Measurements from ENCODE around the gene SLC22A31. TPM values are rescaled to one million over a fixed set of nuclear protein-coding genes. Genes with fewer than 3 reads are reported as not detected.
"Not testable (repeated sequence)": the region's sequence is repeated elsewhere in the genome, so short reads cannot be mapped to it uniquely, and the experiment has no call there.

The SLC22A31 gene
- total RNA-seq (2014; rRNA removed; shearing (Covaris generic); ENCODE audit: low replicate concordance) = not detected in 2 replicates

DNA sequence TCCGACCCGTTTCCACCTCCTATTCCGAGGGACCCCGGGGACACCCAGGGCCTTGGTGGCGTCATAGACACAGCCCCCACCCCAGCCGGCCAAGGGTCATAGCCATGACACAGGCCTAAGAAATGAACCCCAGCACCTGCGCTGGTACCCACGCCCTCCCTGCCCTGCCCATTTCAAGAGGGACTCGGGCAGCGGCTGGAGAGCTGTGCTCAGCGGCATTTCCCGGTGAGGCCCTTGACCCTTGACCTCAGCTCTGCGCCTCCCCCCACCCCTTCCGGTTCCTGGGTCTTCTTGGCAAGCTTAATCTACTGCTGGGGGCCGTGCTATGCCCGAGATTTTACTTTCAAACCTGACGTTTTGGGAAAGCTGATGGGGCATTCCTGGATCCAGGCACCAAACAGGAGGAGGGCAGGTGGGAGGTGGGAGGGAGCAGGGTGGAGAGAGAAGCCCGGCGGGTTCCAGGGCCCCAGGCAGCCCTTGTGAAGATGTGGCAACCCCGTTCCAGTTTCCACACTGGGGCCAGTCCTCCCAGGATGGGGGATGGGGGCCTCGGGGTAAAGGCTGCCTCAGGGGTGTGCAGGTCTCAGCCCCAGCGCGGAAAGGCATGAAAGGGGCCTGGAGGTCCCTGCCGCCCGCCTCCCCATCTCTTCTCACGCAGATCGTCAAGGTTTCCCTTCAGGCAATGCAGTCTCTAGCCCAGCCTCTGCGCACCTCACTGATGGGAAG, at the start of gene SLC22A31:
SLC22A31 (minus strand) TSS at position 414 of the 726 bp plus-strand sequence; CDS start at position 378, 36 bp downstream.
- DNase-seq (ENCODE audit: low read depth) = no peak
- in situ Hi-C loops (cut with HindIII; ENCODE audit: low pct_unique_long_range_greater_than_20kb, low sequenced_read_pairs) = no loop called here

DNA sequence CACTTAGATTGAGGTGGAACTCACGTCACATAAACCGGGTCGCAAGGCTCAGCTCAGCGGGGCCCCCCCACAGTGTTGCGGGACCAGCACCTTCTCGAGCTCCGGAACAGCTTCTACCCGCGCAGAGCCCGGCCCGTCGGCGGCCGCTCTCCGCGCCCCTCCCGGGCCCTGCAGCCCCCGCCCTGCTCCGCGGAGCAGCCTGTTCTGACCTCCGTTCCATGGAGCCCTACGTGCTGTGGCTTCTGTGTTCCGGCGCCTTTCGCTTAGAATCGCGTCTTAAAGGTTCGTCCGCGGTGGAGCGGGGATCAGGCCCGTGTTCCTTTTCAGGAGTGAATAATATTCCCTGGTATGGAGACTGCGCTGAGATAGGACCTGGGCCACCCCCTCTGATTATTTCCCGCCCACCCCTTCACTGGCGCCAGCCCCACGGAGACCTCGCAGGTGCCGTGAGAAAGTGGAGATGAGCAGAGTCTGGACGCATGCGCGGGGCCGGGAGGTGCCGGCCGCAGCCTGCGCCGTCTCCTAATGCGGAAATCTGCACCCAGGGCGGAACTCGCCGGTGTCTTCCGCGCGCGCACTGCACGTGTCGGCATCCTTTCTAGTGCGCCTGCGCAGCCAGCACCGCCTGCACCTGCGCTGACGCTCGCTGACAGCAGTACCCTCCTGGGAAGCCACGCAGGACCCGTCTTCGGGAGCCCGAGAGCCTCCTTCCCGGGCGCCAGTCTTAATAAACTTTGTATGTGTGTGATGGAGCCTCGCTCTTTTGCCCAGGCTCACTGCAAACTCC, 48.1 kb upstream of the SLC22A31 start:
- in situ Hi-C loops (cut with HindIII; ENCODE audit: low pct_unique_long_range_greater_than_20kb, low sequenced_read_pairs) = no loop called here
- DNase-seq (ENCODE audit: low read depth) = no peak

DNA sequence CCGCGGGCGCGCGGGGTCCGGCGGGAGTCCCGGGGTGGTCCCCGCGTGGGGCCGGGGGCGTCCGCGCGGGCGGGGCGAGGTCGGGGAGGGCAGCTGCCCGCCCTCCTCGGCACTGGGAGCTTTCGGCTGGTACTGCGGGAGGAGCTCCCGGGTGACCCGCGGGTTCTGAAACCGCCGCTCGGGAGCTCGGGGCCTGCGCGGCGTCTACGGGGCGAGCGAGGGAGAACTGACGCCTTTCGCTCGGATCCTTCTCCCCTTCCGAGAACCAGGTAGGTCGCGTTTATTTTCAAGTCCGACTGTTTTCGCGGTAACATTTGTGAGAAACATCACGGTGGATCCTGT, 47.4 kb upstream of the SLC22A31 start:
- DNase-seq (ENCODE audit: low read depth); in situ Hi-C loops (cut with HindIII; ENCODE audit: low pct_unique_long_range_greater_than_20kb, low sequenced_read_pairs): not testable (repeated sequence)

DNA sequence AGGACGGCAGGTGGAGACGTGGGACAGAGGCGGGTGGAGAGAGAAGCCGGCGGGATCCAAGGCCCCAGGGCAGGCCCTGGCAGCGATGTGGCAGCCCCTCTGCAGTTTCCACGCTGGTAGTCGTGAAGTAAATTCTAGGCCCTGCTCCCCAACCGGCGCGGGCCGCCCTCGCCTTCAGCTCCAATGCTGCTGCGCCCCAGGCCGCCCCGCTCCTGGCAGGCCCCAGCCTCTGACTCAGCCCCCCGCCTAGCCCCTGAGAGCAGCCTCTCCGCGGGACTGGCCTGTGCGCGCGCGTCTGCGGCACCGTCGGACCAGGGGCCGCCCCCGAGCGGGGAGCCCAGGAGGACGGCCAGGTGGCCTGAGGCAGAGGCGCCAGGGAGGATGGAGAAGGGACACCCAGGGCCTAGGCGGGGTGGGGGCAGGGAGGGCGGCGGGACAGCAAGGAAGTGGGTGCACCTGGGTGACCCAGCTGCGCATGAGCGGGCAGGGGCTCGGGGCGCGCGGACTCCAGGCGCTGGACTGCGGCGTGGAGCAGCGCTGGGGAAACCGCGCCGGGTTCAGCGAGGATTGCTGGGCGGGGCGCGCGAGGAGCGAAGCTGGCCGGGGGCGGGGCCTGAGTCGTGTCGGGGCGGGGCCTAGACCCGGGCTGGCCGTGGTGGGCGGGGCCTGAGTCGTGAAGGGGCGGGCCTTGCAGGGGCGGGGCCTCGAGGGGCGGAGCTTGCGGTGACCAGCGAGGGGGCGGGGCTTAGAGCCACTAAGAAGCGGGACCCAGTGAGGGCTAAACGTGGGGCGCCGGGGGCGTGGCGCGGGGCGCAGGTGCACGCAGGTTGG, 46.8 kb upstream of the SLC22A31 start:
- peak; percentile 31 for DNase-seq (ENCODE audit: low read depth)

DNA sequence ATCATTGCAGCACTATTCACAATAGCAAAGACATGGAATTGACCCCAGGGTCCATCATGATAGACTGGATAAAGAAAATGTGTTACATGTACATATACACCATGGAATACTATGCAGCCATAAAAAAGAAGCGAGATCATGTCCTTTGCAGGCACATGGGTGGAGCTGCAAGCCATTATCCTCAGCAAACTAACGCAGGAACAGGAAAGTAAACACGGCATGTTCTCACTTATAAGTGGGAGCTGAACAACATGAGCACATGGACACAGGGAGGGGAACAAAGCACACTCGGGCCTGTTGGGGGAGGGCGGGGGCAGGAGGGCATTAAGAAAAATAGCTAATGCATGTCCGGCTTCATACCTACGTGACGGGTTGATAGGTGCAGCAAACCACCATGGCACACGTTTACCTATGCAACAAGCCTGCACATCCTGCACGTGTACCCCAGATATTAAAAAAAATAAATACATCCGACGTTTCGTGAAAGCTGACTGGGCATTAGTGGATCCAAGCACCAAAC, 46.1 kb upstream of the SLC22A31 start:
- no peak for DNase-seq (ENCODE audit: low read depth)
- in situ Hi-C loops (cut with HindIII; ENCODE audit: low pct_unique_long_range_greater_than_20kb, low sequenced_read_pairs) = no loop called here

More for the DNA sequence above, 46.8 kb upstream of the SLC22A31 start:
- in situ Hi-C loops (cut with HindIII; ENCODE audit: low pct_unique_long_range_greater_than_20kb, low sequenced_read_pairs) = no loop called here

DNA sequence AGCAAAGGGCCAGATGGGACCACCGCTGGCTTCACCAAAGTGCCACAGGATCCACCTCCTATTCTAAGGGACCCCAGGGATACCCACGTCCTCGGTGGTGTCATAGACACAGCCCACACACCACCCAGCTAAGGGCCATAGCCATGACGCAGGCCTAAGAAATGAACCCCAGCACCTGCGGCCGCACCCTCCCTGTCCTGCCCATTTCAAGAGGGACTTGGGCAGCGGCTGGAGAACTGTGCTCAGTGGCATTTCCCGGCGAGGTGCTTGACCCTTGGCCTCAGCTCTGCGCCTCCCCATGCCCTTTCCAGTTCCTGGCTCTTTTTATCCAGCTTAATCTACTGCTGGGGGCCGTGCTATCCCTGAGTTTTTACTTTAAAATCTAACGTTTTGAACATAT, 44.4 kb upstream of the SLC22A31 start:
- no peak for DNase-seq (ENCODE audit: low read depth)
- in situ Hi-C loops (cut with HindIII; ENCODE audit: low pct_unique_long_range_greater_than_20kb, low sequenced_read_pairs) = no loop called here

DNA sequence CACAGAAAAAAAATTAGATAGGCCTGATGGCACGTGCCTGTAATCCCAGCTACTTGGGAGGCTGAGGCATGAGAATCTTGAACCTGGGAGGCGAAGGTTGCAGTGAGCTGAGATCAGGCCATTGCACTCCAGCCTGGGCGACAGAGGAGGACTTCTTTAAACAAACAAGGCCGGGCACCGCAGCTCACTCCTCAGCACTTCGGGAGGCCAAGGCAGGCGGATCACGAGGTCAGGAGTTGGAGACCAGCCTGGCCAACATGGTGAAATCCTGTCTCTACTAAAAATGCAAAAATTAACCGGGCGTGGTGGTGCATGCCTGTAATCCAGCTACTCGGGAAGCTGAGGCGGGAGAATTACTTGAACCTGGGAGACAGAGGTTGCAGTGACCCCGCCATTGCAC, 43.9 kb upstream of the SLC22A31 start:
- in situ Hi-C loops (cut with HindIII; ENCODE audit: low pct_unique_long_range_greater_than_20kb, low sequenced_read_pairs); DNase-seq (ENCODE audit: low read depth): not testable (repeated sequence)

DNA sequence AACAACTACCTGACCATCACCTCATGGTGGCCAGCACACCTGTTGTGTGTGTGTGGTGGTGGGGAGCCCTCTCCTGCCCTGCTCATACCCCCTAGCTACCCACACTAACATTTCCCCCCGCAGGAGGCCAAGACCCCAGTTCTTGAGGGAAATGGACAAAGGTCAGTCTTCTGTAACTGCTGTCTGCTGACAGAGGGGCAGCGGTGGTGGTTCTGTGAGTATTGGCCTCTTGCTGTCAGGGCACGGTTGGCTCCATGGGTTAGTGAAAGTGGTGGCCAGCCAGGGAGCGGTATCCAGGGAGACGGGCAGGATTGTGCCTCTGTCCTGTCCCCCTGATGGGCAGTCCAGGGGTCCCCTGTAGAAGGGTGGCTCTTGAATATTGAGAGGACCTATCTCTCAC, 43.3 kb upstream of the SLC22A31 start:
- DNase-seq (ENCODE audit: low read depth) = no peak
- in situ Hi-C loops (cut with HindIII; ENCODE audit: low pct_unique_long_range_greater_than_20kb, low sequenced_read_pairs) = no loop called here

DNA sequence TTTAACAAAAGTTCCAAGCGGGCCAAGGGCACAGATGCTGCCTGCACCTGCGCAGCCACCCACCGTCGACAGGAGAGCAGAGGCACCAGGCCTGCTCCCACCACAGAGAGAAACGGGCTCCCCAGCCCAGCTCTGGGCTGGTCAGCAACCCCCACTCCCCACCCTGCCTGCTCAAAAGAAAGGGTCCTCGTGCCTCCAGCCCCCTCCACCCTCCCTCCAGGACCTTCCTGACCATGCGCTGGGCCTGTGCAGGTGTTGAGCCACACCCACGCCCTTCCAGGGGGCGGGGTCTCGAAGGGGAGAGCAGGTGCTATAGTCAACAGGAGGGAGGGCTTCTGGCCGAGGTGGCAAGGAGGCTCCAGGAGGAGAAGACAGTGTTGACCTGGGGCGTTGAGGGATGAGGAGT, 42.5 kb upstream of the SLC22A31 start:
- DNase-seq (ENCODE audit: low read depth) = no peak
- in situ Hi-C loops (cut with HindIII; ENCODE audit: low pct_unique_long_range_greater_than_20kb, low sequenced_read_pairs) = no loop called here

DNA sequence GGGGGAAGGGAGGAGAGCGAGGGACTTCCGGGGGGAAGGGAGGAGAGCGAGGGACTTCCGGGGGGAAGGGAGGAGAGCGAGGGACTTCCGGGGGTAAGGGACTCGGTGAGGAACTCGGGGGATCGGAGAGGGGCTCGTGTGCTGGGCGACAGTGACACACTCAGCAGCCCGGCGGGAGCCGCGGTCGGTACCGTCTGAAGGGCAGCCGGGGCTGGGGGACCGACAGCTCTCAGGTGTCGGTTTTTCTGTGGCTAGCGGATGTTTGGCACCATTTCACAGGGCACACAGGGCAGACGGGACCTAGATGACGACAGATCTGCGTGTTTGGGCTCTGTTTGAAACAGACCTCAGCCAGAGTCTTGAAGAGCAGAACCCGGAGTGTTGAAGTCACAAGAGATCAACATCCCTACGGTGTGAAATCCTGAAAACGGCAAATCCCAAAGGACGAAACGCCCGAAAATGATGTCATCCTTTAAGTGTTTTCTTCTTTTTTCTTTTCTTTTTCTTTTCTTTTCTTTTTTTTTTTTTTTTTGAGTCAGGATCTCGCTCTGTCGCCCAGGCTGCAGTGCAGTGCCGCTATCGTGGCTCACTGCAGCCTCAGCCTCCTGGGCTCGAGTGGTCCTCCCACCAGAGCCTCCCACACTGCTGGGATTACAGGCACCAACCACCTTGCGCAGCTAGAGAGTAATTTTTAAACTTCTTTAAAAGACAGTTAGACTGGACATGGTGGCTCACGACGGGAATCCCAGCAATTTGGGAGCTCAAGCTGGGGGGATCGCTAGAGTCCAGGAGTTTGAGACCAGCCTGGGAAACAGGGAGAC, 41.1 kb upstream of the SLC22A31 start:
- in situ Hi-C loops (cut with HindIII; ENCODE audit: low pct_unique_long_range_greater_than_20kb, low sequenced_read_pairs) = no loop called here
- peak; percentile 78 for DNase-seq (ENCODE audit: low read depth)

DNA sequence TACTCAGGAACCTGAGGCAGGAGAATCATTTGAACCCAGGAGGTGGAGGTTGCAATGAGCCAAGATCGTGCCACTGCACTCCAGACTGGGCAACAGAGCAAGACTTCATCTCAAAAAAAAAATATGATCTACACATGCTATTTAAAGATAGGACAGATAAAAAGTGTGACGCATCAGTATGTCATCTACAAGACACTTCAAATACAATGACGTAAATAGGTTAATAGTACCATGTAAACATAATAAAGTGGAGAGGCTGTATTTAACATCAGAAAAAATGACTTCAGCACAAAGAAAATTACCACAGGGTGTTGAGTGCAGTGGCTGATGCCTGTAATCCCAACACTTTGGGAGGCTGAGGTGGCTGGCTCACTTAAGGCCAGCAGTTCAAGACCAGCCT, 37.4 kb upstream of the SLC22A31 start:
- DNase-seq (ENCODE audit: low read depth) = no peak
- in situ Hi-C loops (cut with HindIII; ENCODE audit: low pct_unique_long_range_greater_than_20kb, low sequenced_read_pairs) = no loop called here

DNA sequence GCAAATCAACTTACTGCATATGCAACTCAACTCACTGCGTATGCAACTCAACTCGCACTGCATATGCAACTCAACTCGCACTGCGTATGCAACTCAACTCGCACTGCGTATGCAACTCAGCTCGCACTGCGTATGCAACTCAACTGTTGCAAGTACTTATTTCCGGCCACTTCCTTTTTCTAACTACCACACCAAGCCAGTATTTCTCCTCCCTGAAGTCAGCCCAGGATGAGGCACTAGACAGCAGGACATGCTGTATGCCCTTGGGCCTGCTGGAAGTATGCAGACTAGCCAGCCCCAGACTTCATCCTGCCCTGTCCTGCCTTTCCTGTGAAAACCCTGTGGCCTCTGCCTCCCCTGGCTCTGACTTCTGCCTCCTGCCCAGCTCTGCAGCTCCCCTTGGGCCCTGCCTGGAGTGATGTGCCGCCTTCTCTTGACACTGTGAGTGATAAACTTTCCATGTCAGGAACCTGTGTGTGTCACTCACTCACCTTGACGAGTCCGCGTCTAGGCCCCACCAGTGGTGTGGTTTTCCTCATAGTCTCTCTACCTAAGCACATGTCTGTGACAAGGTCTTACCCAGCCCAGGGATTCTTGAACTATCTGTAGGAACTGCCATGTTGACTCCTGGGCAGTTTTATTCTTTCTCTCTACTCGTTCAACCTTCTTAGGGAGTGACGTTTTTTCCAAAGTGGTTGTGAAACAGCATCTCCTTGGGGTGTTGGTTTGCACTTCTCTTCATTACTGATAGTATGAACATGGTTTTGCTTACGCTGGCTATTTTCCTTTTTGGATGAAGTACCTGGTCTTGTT, 33.5 kb upstream of the SLC22A31 start:
- in situ Hi-C loops (cut with HindIII; ENCODE audit: low pct_unique_long_range_greater_than_20kb, low sequenced_read_pairs) = no loop called here
- no peak for DNase-seq (ENCODE audit: low read depth)

DNA sequence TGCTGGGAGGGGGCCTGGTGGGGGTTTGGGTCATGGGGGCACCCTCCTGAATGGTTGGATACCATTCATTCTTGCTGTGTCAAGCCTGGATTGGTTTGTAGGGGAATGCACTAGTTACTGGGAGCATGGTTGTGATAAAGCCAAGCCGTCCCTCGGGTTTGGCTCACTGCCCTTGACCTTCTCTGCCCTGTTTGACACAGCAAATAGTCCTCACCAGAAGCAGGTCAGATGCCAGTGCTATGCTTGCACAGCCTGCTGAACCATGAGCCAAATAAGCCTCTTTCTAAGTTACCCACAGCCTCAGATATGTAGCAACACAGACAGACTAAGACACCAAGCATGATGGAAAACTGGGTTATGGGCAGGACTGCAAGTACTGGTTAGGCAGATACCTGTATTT, 31.8 kb upstream of the SLC22A31 start:
- in situ Hi-C loops (cut with HindIII; ENCODE audit: low pct_unique_long_range_greater_than_20kb, low sequenced_read_pairs) = no loop called here
- DNase-seq (ENCODE audit: low read depth) = no peak

DNA sequence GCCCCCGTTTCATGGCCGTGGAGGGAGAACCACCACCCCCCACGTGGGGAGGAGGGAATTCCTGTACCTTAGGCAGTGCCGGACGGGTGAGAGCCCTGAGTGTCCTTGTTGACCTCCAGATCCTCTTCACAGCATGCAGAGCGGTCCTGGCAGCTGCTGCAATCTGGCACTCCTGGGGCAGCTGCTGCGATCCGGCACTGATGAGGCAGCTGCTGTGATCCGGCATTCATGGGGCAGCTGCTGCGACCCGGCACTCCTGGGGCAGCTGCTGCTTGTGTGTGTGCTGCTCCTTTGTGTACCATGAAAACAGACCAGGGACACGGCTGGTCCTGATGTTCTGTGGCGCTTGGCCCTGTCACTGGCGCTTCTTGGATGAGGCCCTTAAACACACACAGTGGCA, 29.9 kb upstream of the SLC22A31 start:
- in situ Hi-C loops (cut with HindIII; ENCODE audit: low pct_unique_long_range_greater_than_20kb, low sequenced_read_pairs) = no loop called here
- DNase-seq (ENCODE audit: low read depth) = no peak

DNA sequence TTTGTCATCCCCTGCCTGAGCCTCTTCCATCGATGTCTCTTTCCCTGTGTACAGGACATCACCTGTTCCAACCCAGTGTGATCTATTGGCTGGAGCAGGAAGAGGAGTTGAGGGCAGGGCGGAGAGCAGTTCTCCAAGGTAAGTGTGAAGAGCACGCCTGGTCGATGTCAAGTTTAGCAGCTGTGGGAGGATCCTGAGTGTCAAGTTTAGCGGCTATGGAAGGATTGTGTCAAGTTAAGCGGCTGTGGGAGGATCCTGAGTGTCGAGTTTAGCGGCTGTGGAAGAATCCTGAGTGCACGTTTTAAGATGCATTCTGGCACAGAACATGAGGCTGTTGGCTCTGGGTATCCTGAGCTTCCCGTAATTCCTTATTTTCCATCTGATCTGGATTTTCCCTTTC, 24.3 kb upstream of the SLC22A31 start:
- in situ Hi-C loops (cut with HindIII; ENCODE audit: low pct_unique_long_range_greater_than_20kb, low sequenced_read_pairs) = no loop called here
- no peak for DNase-seq (ENCODE audit: low read depth)

DNA sequence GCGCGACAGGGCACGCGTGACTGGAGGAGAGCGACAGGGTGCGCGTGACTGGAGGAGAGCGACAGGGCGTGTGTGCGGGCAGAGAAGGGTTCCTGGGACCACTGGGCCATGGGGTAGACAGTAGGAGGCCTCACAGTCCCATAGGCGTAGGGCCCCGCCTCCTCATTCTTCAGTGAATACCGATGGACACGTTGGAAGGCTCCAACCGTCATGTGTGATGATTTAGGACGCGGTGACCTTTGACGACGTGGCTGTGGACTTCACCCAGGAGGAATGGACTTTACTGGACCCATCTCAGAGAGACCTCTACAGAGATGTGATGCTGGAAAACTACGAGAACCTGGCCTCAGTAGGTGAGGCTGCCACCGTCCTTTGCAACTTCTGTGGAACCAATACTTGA, 22.6 kb upstream of the SLC22A31 start:
- DNase-seq (ENCODE audit: low read depth) = no peak
- in situ Hi-C loops (cut with HindIII; ENCODE audit: low pct_unique_long_range_greater_than_20kb, low sequenced_read_pairs) = no loop called here

DNA sequence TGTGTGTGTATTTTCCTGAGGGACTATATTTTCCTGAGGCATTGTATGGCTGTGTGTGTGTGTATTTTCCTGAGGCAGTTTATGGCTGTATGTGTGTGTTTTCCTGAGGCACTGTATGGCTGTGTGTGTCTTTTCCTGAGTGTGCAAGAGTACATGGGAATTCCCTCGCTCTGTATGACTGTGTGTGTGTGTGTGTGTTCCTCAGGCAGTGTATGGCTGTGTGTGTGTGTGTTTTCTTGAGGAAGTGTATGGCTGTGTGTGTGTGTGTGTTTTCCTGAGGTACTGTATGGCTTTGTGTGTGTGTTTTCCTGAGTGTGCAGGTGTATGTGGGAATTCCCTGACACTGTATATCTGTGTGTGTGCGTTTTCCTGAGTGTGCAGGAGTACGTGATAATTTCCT, 21.3 kb upstream of the SLC22A31 start:
- no peak for DNase-seq (ENCODE audit: low read depth)
- in situ Hi-C loops (cut with HindIII; ENCODE audit: low pct_unique_long_range_greater_than_20kb, low sequenced_read_pairs) = no loop called here

Measured in Caki2 (cell line).